HEK293T (cell line): ENCODE data around the gene MRPL17.

ENCODE experiments used
- CTCF ChIA-PET: fragments of 350-600 bp; formaldehyde crosslinking; extraction: SDS; loops from one replicate; lab custom pipeline; 2021; ENCODE audit warnings: antibody characterized with exemption, inconsistent platforms; lab: Yijun Ruan, JAX
- POLR2A ChIA-PET: fragments of 350-600 bp; formaldehyde crosslinking; extraction: SDS; loops from one replicate; lab custom pipeline; 2020; ENCODE audit warnings: antibody characterized with exemption, inconsistent platforms; lab: Yijun Ruan, JAX
- DNase-seq: peaks from one replicate; pipeline ENCODE4 v3.0.0; 2012; ENCODE audit warnings: mixed read lengths; ENCODE audit errors: extremely low spot score
- ARNT ChIP-seq: fragments of 450-650 bp; IDR thresholded peaks from 2 replicates; pipeline ENCODE4 v1.6.1; 2017; ENCODE audit warnings: mild to moderate bottlenecking
- BHLHE40 ChIP-seq: fragments of 450-650 bp; IDR thresholded peaks from 2 replicates; pipeline ENCODE4 v1.6.1; 2016; ENCODE audit warnings: mild to moderate bottlenecking, moderate library complexity, borderline replicate concordance
- CTBP1 ChIP-seq: fragments of 450-650 bp; IDR thresholded peaks from 2 replicates; pipeline ENCODE4 v1.6.1; 2016; ENCODE audit warnings: borderline replicate concordance
- ELF4 ChIP-seq: fragments of 450-650 bp; IDR thresholded peaks from 2 replicates; pipeline ENCODE4 v1.6.1; 2017; ENCODE audit warnings: antibody characterized with exemption
- FOXA1 ChIP-seq: fragments of 450-650 bp; IDR thresholded peaks from 2 replicates; pipeline ENCODE4 v1.6.1; 2016; ENCODE audit warnings: mild to moderate bottlenecking
- FOXK2 ChIP-seq: fragments of 450-650 bp; IDR thresholded peaks from 2 replicates; pipeline ENCODE4 v1.6.1; 2016; ENCODE audit warnings: mild to moderate bottlenecking
- FOXM1 ChIP-seq: fragments of 450-650 bp; IDR thresholded peaks from 2 replicates; pipeline ENCODE4 v1.6.1; 2017; ENCODE audit warnings: mild to moderate bottlenecking, borderline replicate concordance
- HDGF ChIP-seq: fragments of 450-650 bp; IDR thresholded peaks from 2 replicates; pipeline ENCODE4 v1.6.1; 2017; ENCODE audit warnings: antibody characterized with exemption, borderline replicate concordance
- L3MBTL2 ChIP-seq: fragments of 450-650 bp; conservative IDR thresholded peaks from 2 replicates; pipeline ENCODE4 v1.6.1; 2016; ENCODE audit warnings: mild to moderate bottlenecking
- LEF1 ChIP-seq: fragments of 450-650 bp; IDR thresholded peaks from 2 replicates; pipeline ENCODE4 v1.6.1; 2017; ENCODE audit warnings: mild to moderate bottlenecking, borderline replicate concordance
- NFRKB ChIP-seq: fragments of 450-650 bp; IDR thresholded peaks from 2 replicates; pipeline ENCODE4 v1.6.1; 2016; ENCODE audit warnings: mild to moderate bottlenecking, moderate library complexity
- SP1 ChIP-seq: fragments of 450-650 bp; IDR thresholded peaks from 2 replicates; pipeline ENCODE4 v1.6.1; 2017
- SUZ12 ChIP-seq: fragments of 450-650 bp; IDR thresholded peaks from 2 replicates; pipeline ENCODE4 v1.6.1; 2016; ENCODE audit warnings: mild to moderate bottlenecking
- TARDBP ChIP-seq: fragments of 450-650 bp; IDR thresholded peaks from 2 replicates; pipeline ENCODE4 v1.6.1; 2016
- ZNF384 ChIP-seq: fragments of 450-650 bp; IDR thresholded peaks from 2 replicates; pipeline ENCODE4 v1.6.1; 2016
- TF ChIP-seq, protein P1 (sequence below): fragments of 450-650 bp; IDR thresholded peaks from 2 replicates; pipeline ENCODE4 v1.6.1; 2016

The MRPL17 gene

DNA sequence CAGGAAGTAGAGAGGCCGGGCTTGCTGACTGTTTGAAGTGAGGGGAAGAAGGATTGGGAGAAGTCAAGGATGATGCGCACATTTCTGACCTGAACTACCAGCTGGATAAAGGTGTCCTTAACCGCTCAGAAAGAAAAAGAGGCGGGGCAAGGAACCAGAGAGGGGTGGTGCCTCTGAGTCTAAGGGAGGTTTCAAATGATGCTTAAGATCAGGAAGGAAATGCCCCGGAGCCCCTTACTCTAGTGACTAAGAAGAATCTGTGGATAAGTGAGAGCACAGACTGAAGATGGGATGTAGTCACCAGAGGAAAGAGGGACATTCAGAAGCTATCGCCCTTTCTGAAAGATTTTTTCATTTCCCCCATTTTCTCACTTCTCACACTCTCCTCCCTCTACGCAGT, 40.2 kb downstream of the MRPL17 start:
- DNase-seq, result no peak
- TF ChIP-seq FOXK2 (no peak), LEF1 (no peak), SP1 (no peak), ZNF384 (no peak)
- ChIA-PET CTCF (no interaction called here), POLR2A (no interaction called here)

DNA sequence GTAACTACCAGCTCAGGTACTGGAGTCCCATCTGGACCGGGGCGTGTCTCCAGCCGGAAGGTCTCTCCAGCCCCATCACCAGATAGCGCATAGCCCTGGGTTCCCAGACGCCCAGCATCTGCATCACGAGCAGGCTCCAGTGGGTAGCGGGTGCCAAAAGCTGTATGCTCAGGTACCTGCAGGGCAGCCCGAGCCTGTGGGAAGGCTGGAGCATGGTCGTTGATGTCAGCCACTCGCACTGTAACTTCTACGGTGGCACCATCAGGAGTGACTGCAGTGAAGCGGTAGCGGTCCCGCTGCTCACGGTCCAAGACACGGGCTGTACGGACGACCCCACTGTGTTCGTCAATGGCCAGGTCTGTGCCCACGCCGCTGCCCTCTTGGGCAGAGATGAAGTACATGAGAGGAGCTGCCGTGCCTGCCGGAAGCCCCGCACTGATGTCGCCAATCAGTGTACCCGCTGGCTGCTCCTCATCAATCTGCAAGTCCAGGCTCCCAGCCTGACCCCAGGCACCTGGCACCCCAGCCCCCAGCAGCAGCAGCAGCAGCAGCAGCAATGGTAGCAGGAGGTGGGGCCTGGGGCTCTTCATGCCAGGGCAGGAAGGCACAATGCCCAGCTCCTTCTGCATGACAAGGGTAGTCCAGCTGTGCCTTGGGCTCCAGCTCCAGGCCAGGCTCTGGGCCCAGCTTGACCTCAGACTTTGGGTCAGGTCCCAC, 42.0 kb downstream of the MRPL17 start:
- DNase-seq, result no peak
- no peak for TF ChIP-seq ZNF384
- TF ChIP-seq ELF4, result no peak
- no peak for TF ChIP-seq HDGF
- TF ChIP-seq FOXA1, result no peak
- TF ChIP-seq FOXM1, result no peak
- no peak for TF ChIP-seq CTBP1
- TF ChIP-seq, protein P1, sequence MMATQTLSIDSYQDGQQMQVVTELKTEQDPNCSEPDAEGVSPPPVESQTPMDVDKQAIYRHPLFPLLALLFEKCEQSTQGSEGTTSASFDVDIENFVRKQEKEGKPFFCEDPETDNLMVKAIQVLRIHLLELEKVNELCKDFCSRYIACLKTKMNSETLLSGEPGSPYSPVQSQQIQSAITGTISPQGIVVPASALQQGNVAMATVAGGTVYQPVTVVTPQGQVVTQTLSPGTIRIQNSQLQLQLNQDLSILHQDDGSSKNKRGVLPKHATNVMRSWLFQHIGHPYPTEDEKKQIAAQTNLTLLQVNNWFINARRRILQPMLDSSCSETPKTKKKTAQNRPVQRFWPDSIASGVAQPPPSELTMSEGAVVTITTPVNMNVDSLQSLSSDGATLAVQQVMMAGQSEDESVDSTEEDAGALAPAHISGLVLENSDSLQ, result no peak
- TF ChIP-seq FOXK2, result no peak
- TF ChIP-seq BHLHE40, result no peak
- TF ChIP-seq SP1, result no peak
- no peak for TF ChIP-seq L3MBTL2
- no peak for TF ChIP-seq SUZ12
- TF ChIP-seq TARDBP, result no peak
- no peak for TF ChIP-seq LEF1
- TF ChIP-seq NFRKB, result no peak
- no peak for TF ChIP-seq ARNT
- POLR2A ChIA-PET, result no interaction called here
- CTCF ChIA-PET, result no interaction called here

DNA sequence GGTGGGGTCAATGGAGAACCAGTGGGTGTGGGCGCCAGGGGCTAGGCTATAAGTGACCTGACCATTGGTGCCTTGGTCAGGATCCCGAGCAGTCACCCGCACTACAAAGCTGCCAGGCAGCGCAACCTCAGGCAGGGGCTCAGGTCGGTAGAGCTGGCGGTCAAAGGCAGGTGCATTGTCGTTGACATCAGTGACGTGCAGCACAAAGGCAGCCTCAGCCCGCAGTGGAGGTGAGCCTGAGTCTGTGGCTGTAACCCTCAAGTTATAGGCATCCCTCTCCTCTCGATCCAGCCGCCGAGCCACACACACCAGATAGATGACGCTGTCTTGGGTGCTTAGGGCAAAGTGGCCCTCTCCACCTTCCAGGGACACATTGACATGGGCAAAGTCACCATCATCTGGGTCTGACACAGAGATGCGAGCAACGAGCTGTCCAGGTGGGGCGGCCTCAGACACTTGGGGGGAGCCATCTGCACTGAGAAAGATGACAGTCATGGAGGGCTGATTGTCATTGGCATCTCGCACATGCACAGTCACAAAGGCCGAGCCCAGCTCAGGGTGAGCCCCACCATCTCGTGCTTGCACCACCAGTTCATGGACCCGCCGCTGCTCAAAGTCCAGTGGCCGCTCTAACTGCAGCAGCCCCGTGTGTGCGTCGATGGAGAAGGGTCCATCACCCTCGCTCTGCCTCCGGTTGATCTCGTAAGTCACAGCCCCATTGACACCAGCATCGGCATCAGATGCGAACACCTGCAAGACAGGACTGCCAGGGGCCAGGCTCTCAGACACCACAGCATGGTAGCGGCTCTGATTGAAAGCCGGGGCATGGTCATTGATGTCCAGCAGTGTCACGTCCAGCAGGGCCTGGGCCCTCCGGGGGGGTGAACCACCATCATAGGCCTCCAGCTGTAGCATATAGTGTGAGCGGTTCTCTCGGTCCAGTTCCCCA, 42.8 kb downstream of the MRPL17 start:
- CTCF ChIA-PET, result no interaction called here

DNA sequence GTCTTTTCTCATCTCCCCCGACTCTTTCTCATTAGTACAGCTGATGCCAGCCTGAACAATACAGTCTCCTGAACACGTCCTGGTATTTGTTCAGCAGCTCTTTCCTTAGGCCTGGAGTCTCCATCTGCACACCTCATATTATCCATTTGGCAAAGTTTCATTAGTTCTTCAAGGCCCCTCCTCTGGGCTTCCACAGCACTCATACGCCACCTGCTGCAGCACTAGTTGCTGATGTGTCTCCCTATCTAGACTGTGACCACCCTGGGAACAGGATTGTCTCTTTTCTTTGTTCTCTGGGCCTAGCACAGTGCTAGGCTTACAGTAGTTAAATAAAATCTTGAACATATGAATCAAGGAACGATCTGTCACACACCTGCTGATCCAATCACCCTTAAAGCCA, 44.7 kb downstream of the MRPL17 start:
- DNase-seq, result no peak
- POLR2A ChIA-PET, result interaction anchor here (0.9 to 1.5 kb wide), 5 partner anchors 9 to 45 kb away, joined by 3 to 4 read pairs (median 4); partner anchors contain the start of genes MRPL17 and TAF10
- CTCF ChIA-PET, result no interaction called here
- no peak for TF ChIP-seq SP1
- TF ChIP-seq L3MBTL2, result no peak
- no peak for TF ChIP-seq ARNT
- no peak for TF ChIP-seq ELF4
- no peak for TF ChIP-seq ZNF384
- TF ChIP-seq SUZ12, result no peak
- no peak for TF ChIP-seq LEF1
- no peak for TF ChIP-seq FOXM1
- TF ChIP-seq FOXK2, result no peak
- TF ChIP-seq BHLHE40, result no peak
- no peak for TF ChIP-seq NFRKB

More for the DNA sequence above, 42.8 kb downstream of the MRPL17 start:
- TF ChIP-seq TARDBP (no peak), SUZ12 (no peak)
- POLR2A ChIA-PET, result no interaction called here
- no peak for DNase-seq

DNA sequence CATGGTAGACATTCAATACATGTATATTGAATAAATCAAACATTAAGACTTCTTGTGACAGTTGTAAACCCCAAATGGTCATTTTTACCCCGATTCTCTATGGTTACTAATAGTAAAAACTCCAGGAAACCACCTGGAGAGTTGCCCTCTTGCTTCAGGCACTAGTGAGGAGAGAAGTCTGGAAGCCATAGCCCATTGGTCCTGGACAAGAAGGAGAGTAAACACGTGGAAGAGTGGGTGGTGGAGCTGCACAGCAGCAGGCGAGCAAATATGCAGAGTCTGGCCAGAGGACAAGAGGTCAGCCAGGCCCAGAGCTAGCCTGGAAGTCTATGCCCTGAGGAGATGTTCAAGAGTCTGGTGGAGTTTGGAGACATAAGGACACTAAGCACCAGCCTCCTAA, 45.3 kb downstream of the MRPL17 start:
- no peak for DNase-seq
- TF ChIP-seq SUZ12 (no peak), ELF4 (no peak), FOXM1 (no peak), LEF1 (no peak), SP1 (no peak), L3MBTL2 (no peak), HDGF (no peak), FOXA1 (no peak), CTBP1 (no peak), ARNT (no peak), TARDBP (no peak), NFRKB (no peak), FOXK2 (no peak), BHLHE40 (no peak), ZNF384 (no peak)
- TF ChIP-seq, protein P1, result no peak
- ChIA-PET CTCF (no interaction called here), POLR2A (interaction anchor here (0.7 to 1.5 kb wide), 5 partner anchors 9 to 46 kb away, joined by 3 to 4 read pairs (median 3); partner anchors contain the start of genes MRPL17 and TAF10)

DNA sequence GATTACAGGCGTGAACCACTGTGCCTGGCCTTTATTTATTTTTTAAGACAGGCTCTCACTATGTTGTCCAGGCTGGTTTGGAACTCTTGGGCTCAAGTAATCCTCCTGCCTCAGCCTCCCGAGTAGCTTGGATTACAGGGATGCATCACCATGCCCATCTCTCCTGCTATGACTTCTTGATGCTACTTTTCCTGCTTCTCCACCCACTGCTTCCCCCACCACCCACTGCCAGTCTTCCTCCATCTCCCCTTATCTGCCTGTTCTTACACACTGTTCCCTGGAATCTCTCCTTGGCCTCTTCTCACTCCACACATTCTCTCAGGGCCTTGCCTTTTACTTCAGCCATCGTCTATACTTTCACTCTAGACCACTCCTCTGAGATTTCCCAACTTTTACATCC, 46.7 kb downstream of the MRPL17 start:
- ChIA-PET CTCF (no interaction called here), POLR2A (no interaction called here)
- no peak for DNase-seq

More for the DNA sequence above, 46.7 kb downstream of the MRPL17 start:
- no peak for TF ChIP-seq ELF4
- no peak for TF ChIP-seq BHLHE40
- TF ChIP-seq FOXM1, result no peak
- no peak for TF ChIP-seq ZNF384
- TF ChIP-seq FOXA1, result no peak
- TF ChIP-seq SUZ12, result no peak
- TF ChIP-seq LEF1, result no peak
- TF ChIP-seq FOXK2, result no peak
- no peak for TF ChIP-seq TARDBP
- TF ChIP-seq ARNT, result no peak
- no peak for TF ChIP-seq HDGF
- no peak for TF ChIP-seq SP1
- TF ChIP-seq, protein P1, result no peak
- TF ChIP-seq CTBP1, result no peak
- no peak for TF ChIP-seq L3MBTL2
- TF ChIP-seq NFRKB, result no peak
